GM12878 (cell line): Measurements from ENCODE around the gene COQ8B. TPM values are rescaled to one million over a fixed set of nuclear protein-coding genes. Genes with fewer than 3 reads are reported as not detected.

ENCODE experiments used
- ATF7 ChIP-seq: fragments of 450-650 bp; IDR thresholded peaks from 2 replicates; pipeline ENCODE4 v1.6.1; 2016; ENCODE audit warnings: low read depth, mild to moderate bottlenecking
- BMI1 ChIP-seq: fragments of 450-650 bp; IDR thresholded peaks from 2 replicates; pipeline ENCODE4 v1.6.1; 2016; ENCODE audit warnings: mild to moderate bottlenecking, moderate library complexity, borderline replicate concordance
- CEBPB ChIP-seq, 2 experiments: fragments of 150-350 bp in 1 of 2; IDR thresholded peaks; 2 replicates each; pipeline ENCODE4 v1.6.1; 2012 to 2014; ENCODE audit warnings: low read depth in 2 of 2, low read length in 2 of 2, borderline replicate concordance in 1 of 2, inconsistent platforms in 1 of 2
- CREM ChIP-seq: IDR thresholded peaks from 2 replicates; pipeline ENCODE4 v1.6.1; 2014; ENCODE audit warnings: antibody characterized with exemption, low read depth
- GABPA ChIP-seq: IDR thresholded peaks from 2 replicates; pipeline ENCODE4 v1.6.1; 2014; ENCODE audit warnings: antibody characterized with exemption, low read depth, mild to moderate bottlenecking, inconsistent platforms
- GATAD2B ChIP-seq: fragments of 450-650 bp; conservative IDR thresholded peaks from 2 replicates; pipeline ENCODE4 v1.6.1; 2017; ENCODE audit warnings: low read depth, mild to moderate bottlenecking, moderate library complexity
- KLF5 ChIP-seq: fragments of 450-650 bp; IDR thresholded peaks from 2 replicates; pipeline ENCODE4 v1.6.1; 2014; ENCODE audit warnings: mild to moderate bottlenecking; ENCODE audit not compliant: partially characterized antibody
- MTA3 ChIP-seq: IDR thresholded peaks from 2 replicates; pipeline ENCODE4 v1.6.1; 2012; ENCODE audit warnings: low read length, inconsistent platforms, borderline replicate concordance
- MXI1 ChIP-seq: fragments of 150-350 bp; IDR thresholded peaks from 2 replicates; pipeline ENCODE4 v1.6.1; 2011; ENCODE audit warnings: low read depth, mild to moderate bottlenecking, inconsistent platforms, low read length, improper control_type of control experiment
- NFXL1 ChIP-seq: fragments of 450-650 bp; IDR thresholded peaks from 2 replicates; pipeline ENCODE4 v1.6.1; 2017; ENCODE audit warnings: antibody characterized with exemption, mild to moderate bottlenecking, borderline replicate concordance
- NFYA ChIP-seq: IDR thresholded peaks from 2 replicates; pipeline ENCODE4 v1.6.1; 2011; ENCODE audit warnings: low read depth, mild to moderate bottlenecking, low read length, improper control_type of control experiment, borderline replicate concordance
- POLR2AphosphoS2 ChIP-seq: IDR thresholded peaks from 2 replicates; pipeline ENCODE4 v1.6.1; 2011; ENCODE audit warnings: low read depth, mild to moderate bottlenecking, low read length, improper control_type of control experiment, moderate library complexity
- RBBP5 ChIP-seq: fragments of 200-600 bp; sonication (generic); conservative IDR thresholded peaks from 2 replicates; pipeline ENCODE4 v1.6.1; 2016
- SP1 ChIP-seq: IDR thresholded peaks from one replicate; pipeline ENCODE4 v1.6.1; 2011; ENCODE audit warnings: low read depth, low read length
- SRF ChIP-seq, 2 experiments: IDR thresholded peaks; 2 replicates each; pipeline ENCODE4 v1.6.1; 2011; ENCODE audit warnings: low read depth in 2 of 2, low read length in 2 of 2, mild to moderate bottlenecking in 1 of 2, moderate library complexity in 1 of 2
- TCF7 ChIP-seq: IDR thresholded peaks from 2 replicates; pipeline ENCODE4 v1.6.1; 2014; ENCODE audit warnings: antibody characterized with exemption, borderline replicate concordance
- YY1 ChIP-seq: IDR thresholded peaks from 2 replicates; pipeline ENCODE4 v1.6.1; 2011; ENCODE audit warnings: low read depth, mild to moderate bottlenecking, low read length
- ZBTB11 ChIP-seq: fragments of 450-650 bp; formaldehyde crosslinking; IDR thresholded peaks from 2 replicates; pipeline ENCODE4 v1.5.0; 2022; ENCODE audit warnings: mild to moderate bottlenecking, missing genetic modification characterization
- ZNF217 ChIP-seq: fragments of 450-650 bp; IDR thresholded peaks from 2 replicates; pipeline ENCODE4 v1.6.1; 2017; ENCODE audit warnings: antibody characterized with exemption, mild to moderate bottlenecking
- ZNF687 ChIP-seq: fragments of 450-650 bp; IDR thresholded peaks from 2 replicates; pipeline ENCODE4 v1.6.1; 2017; ENCODE audit warnings: mild to moderate bottlenecking, moderate library complexity
- ZSCAN29 ChIP-seq: fragments of 450-650 bp; IDR thresholded peaks from 2 replicates; pipeline ENCODE4 v1.6.1; 2017; ENCODE audit warnings: mild to moderate bottlenecking, moderate library complexity
- ZZZ3 ChIP-seq: IDR thresholded peaks from 2 replicates; pipeline ENCODE4 v1.6.1; 2011; ENCODE audit warnings: low read depth; ENCODE audit not compliant: control insufficient read depth, insufficient read length
- polyA plus RNA-seq, 11 experiments: library from polyadenylated mRNA; depleted of rRNA in 4 of 11; unstranded in 6 of 11; stranded (reverse) in 5 of 11; fragments of >200 nt; fragmentation: Nextera tagmentation in 4 of 11; fragmentation: Illumina TruSeq in 1 of 11; extraction: Ambion mirVana in 4 of 11; extraction: Trizol in 1 of 11; gene quantifications; 1 replicate in 1 of 11; 2 replicates in 10 of 11; pipeline versions ENCODE4 v1.2.1 to v1.2.3, GENCODE V29; 2011 to 2016; ENCODE audit warnings: inconsistent platforms in 2 of 11, missing spikeins in 2 of 11, low read depth in 1 of 11
- total RNA-seq, 4 experiments: library from RNA; depleted of rRNA in 3 of 4; stranded (reverse); fragments of >200 nt in 3 of 4; fragmentation: Illumina TruSeq in 1 of 4; extraction: Trizol in 1 of 4; gene quantifications; 2 replicates each; pipeline versions ENCODE4 v1.2.1 to v1.2.3, GENCODE V29; 2013 to 2021
- TF ChIP-seq, protein P1 (sequence below): IDR thresholded peaks from 2 replicates; pipeline ENCODE4 v1.6.1; 2012; ENCODE audit warnings: low read depth, low read length, improper control_type of control experiment

The COQ8B gene
- total and polyA plus RNA-seq, 10 of the 15 experiments (the other 5 are each of a cell fraction or from before 2014, with no cell fraction given) = 0.39 to 37.1 (median 16.8) TPM

GRCh38 chr19:40690693-40691420, 25.8 kb downstream of the COQ8B start (continued):
- TF ChIP-seq ZBTB11 (CRISPR knock-in tag) (no peak), RBBP5 (no peak), MTA3 (no peak), GATAD2B (no peak), YY1 (no peak), CEBPB (IDR thresholded peaks at IDR 0.05; ENCODE audit: borderline replicate concordance in 1 of 2, low read depth in 2 of 2, low read length in 2 of 2) (no peak), SP1 (peak; percentile 47), ZSCAN29 (no peak), ZNF687 (peak; percentile 60; the same call in 1 of the 2 replicates), MXI1 (peak; percentile 48; the same call in 1 of the 2 replicates), ZNF217 (no peak), ATF7 (no peak), KLF5 (no peak), CREM (peak; percentile 36; the same call in 1 of the 2 replicates), POLR2AphosphoS2 (no peak), NFXL1 (no peak), TCF7 (no peak), GABPA (no peak), NFYA (no peak), BMI1 (no peak), SRF (IDR thresholded peaks at IDR 0.05; ENCODE audit: low read depth in 2 of 2, low read length in 2 of 2) (peak; percentile 9 to 78; a peak in 2 of 4 replicates), ZZZ3 (no peak)
- TF ChIP-seq, protein P1, sequence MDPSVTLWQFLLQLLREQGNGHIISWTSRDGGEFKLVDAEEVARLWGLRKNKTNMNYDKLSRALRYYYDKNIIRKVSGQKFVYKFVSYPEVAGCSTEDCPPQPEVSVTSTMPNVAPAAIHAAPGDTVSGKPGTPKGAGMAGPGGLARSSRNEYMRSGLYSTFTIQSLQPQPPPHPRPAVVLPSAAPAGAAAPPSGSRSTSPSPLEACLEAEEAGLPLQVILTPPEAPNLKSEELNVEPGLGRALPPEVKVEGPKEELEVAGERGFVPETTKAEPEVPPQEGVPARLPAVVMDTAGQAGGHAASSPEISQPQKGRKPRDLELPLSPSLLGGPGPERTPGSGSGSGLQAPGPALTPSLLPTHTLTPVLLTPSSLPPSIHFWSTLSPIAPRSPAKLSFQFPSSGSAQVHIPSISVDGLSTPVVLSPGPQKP = no peak
